Keratinocyte (primary cell): ENCODE measurements around the gene PREP.

Experiments
- EZH2 ChIP-seq: IDR thresholded peaks from one replicate; pipeline ENCODE4 v1.6.1; 2012; ENCODE audit warnings: inconsistent platforms, mild to moderate bottlenecking, low read length, moderate library complexity
- TF ChIP-seq, protein P1 (sequence below), 3 experiments: IDR thresholded peaks in 1 of 3; conservative IDR thresholded peaks in 1 of 3; optimal IDR thresholded peaks in 1 of 3; 2 replicates in 2 of 3; 3 replicates in 1 of 3; pipeline versions ENCODE3 to v1.5.1; 2011; ENCODE audit warnings: low read length in 3 of 3, mild to moderate bottlenecking in 3 of 3, moderate library complexity in 2 of 3, control low read depth in 1 of 3, inconsistent platforms in 1 of 3; ENCODE audit not compliant: insufficient read depth in 2 of 3; ENCODE audit errors: extremely low read depth in 1 of 3

- TF ChIP-seq EZH2, result no peak
- TF ChIP-seq, protein P1, sequence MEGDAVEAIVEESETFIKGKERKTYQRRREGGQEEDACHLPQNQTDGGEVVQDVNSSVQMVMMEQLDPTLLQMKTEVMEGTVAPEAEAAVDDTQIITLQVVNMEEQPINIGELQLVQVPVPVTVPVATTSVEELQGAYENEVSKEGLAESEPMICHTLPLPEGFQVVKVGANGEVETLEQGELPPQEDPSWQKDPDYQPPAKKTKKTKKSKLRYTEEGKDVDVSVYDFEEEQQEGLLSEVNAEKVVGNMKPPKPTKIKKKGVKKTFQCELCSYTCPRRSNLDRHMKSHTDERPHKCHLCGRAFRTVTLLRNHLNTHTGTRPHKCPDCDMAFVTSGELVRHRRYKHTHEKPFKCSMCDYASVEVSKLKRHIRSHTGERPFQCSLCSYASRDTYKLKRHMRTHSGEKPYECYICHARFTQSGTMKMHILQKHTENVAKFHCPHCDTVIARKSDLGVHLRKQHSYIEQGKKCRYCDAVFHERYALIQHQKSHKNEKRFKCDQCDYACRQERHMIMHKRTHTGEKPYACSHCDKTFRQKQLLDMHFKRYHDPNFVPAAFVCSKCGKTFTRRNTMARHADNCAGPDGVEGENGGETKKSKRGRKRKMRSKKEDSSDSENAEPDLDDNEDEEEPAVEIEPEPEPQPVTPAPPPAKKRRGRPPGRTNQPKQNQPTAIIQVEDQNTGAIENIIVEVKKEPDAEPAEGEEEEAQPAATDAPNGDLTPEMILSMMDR (optimal IDR thresholded peaks at IDR 0.05 in 1 of 3, IDR thresholded peaks at IDR 0.05 in 1 of 3, conservative IDR thresholded peaks at IDR 0.05 in 1 of 3; ENCODE audit: extremely low read depth in 1 of 3, insufficient read depth in 2 of 3, low read length in 3 of 3), result no peak
Observed at GRCh38 chr6:105372142-105372848, 30.6 kb downstream of the PREP start.
